ENCODE data around the gene PSMB11. TPM values are rescaled to one million over a fixed set of nuclear protein-coding genes. Genes with fewer than 3 reads are reported as not detected.

PSMB11 gene
- total and polyA plus RNA-seq, 2 experiments from 2014 or later = 0.12 TPM; not detected in 1

GRCh38 chr14:23047034-23047634 is 5.1 kb downstream of the PSMB11 start:
- no peak for TF ChIP-seq CTCF (IDR thresholded peaks at IDR 0.05; ENCODE audit: low read depth, low read length)
- Histone ChIP-seq H3K27me3 (no peaks in the 10 kb centered on the region), H3K4me1 (ENCODE audit: low read depth) (no peaks in the 10 kb centered on the region), H3K36me3 (no peaks in the 10 kb centered on the region), H3K9me3 (ENCODE audit: low read depth) (no peaks in the 10 kb centered on the region), H3K27ac (no peak overlapping the region), H3K4me3 (no peak overlapping the region)
- DNase-seq (ENCODE audit: low read depth in 1 of 2, low spot score in 1 of 2) = peak in 1 of 2 donors; percentile 47

DNA sequence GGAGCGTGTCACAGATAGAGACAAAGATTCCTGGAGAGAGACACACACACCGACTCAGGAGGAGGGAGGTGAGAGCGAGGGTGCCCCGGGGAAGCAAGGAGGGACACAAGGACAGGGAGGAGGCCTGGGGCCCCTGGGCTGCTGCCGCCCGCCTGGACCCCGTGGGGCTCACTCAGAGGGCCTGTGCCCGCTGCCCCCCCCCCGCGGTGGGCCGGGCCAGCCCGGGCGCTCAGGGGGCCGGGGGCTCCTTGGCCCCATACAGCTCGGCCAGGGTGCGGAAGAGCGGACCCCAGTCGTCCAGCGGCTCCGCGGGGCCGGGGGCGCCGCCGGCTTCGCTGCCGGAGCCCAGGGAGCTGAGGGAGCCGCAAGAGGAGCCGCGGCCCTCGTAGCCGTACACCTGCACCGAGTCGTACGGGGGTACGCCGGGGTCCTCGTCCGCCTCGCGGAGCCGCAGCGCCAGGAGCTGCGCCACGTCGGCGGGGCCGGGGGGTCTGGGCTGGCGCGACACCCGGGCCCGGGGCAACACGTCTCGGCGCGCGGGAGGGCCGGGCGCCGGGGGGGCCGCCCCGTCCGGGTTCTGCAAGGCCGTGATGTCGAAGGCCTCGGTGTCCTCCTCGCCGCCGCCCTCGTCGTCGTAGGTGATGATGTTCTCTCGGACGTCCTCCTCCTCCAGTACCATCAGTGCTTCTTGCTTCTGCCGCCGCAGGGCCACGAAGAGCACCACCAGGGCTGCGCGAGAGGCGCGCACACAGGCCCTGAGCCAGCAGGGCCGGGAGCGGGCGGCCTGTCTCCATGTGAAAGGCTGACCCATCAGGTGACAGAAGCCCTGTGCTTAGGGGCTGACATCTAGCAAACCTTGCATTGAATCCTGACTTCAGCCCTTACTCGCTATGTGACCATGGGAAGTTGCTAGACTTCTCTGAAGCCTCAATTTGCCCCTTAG is 6.0 kb downstream of the PSMB11 start:
- Histone ChIP-seq H3K4me1 (ENCODE audit: low read depth) (no peaks in the 10 kb centered on the region), H3K9me3 (ENCODE audit: low read depth) (no peaks in the 10 kb centered on the region), H3K27me3 (no peaks in the 10 kb centered on the region), H3K36me3 (no peaks in the 10 kb centered on the region), H3K4me3 (no peak overlapping the region), H3K27ac (no peak overlapping the region)
- DNase-seq (ENCODE audit: low read depth in 1 of 2, low spot score in 1 of 2) = no peak
- TF ChIP-seq CTCF (IDR thresholded peaks at IDR 0.05; ENCODE audit: low read depth, low read length) = no peak

DNA sequence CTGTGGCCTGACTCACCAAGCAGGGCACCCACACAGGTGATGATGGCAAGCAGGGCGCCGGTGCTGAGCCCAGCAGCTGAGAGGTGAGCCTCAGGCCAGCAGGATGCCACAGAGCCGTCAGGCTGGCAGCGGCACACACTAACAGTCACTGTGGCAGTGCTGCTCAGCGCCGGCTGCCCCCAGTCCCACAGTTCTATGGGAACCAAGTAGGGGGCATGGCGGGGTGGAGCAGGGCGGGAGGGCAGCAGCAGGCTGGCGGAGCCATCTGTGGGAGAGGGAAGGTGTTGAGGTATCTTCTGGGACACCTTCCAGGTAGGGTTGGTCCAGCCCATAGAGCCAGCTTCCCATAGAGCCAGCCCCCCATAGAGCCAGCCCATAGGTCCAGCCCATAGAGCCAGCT is 7.0 kb downstream of the PSMB11 start:
- no peaks in the 10 kb centered on the region for H3K27me3 ChIP-seq
- no peak for DNase-seq (ENCODE audit: low read depth in 1 of 2, low spot score in 1 of 2)
- TF ChIP-seq CTCF (IDR thresholded peaks at IDR 0.05; ENCODE audit: low read depth, low read length) = no peak
- H3K4me3 ChIP-seq = no peak overlapping the region
- no peaks in the 10 kb centered on the region for H3K36me3 ChIP-seq
- H3K9me3 ChIP-seq (ENCODE audit: low read depth) = no peaks in the 10 kb centered on the region
- H3K27ac ChIP-seq = no peak overlapping the region
- no peaks in the 10 kb centered on the region for H3K4me1 ChIP-seq (ENCODE audit: low read depth)

GRCh38 chr14:23051141-23052057 is 9.4 kb downstream of the PSMB11 start:
- no peaks in the 10 kb centered on the region for H3K9me3 ChIP-seq (ENCODE audit: low read depth)
- no peaks in the 10 kb centered on the region for H3K4me1 ChIP-seq (ENCODE audit: low read depth)
- no peak for TF ChIP-seq CTCF (IDR thresholded peaks at IDR 0.05; ENCODE audit: low read depth, low read length)
- no peak overlapping the region for H3K4me3 ChIP-seq
- no peak overlapping the region for H3K27ac ChIP-seq
- H3K27me3 ChIP-seq = no peaks in the 10 kb centered on the region
- DNase-seq (ENCODE audit: low read depth in 1 of 2, low spot score in 1 of 2) = no peak
- no peaks in the 10 kb centered on the region for H3K36me3 ChIP-seq

DNA sequence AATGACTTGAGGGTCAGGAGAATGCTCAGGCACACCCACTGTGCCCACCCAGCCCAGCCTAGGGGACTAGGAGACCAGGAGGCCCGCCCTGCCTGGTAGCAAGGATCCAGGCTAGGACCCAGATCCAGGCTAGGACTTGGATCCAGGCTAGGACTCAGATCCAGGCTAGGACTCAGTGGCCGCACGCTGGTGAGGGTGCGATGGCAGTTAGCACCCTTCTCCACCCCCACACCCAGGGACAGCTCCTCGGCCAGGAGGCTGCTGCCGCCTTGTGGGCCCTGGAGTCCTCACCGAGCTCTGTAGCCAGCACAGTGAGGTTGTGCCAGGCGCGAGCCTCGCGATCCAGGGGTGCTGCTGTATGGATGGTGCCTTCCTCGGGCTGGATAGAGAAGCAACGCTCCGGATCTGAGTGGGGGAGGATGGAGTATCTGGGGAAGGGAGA is 10.2 kb downstream of the PSMB11 start:
- no peak overlapping the region for H3K27ac ChIP-seq
- peak in 1 of 2 donors; percentile 53 for DNase-seq (ENCODE audit: low read depth in 1 of 2, low spot score in 1 of 2)
- TF ChIP-seq CTCF (IDR thresholded peaks at IDR 0.05; ENCODE audit: low read depth, low read length) = peak; percentile 22
- no peaks in the 10 kb centered on the region for H3K36me3 ChIP-seq
- H3K27me3 ChIP-seq = no peaks in the 10 kb centered on the region
- no peaks in the 10 kb centered on the region for H3K9me3 ChIP-seq (ENCODE audit: low read depth)
- no peaks in the 10 kb centered on the region for H3K4me1 ChIP-seq (ENCODE audit: low read depth)
- no peak overlapping the region for H3K4me3 ChIP-seq

Measured in cardiac muscle cell (in vitro differentiated cells and primary cell).